Hepatocyte (in vitro differentiated cells): ENCODE data around the gene CD81. TPM values are rescaled to one million over a fixed set of nuclear protein-coding genes. Genes with fewer than 3 reads are reported as not detected.
A peak's percentile ranks its signal among the peaks of the same experiment; 100 is the strongest.

Experiments
- DNase-seq: peaks from one replicate; pipeline ENCODE4 v3.0.0-alpha.2; 2016; ENCODE audit warnings: low spot score
- H2AFZ ChIP-seq: fragments of 200-600 bp; sonication (generic); 2 replicates; pipeline ENCODE4 v1.6.0; 2016; ENCODE audit warnings: antibody characterized with exemption, mild to moderate bottlenecking
- H3K27ac ChIP-seq: fragments of 200-600 bp; sonication (generic); 2 replicates; pipeline ENCODE4 v1.5.1; 2016; ENCODE audit warnings: mild to moderate bottlenecking
- H3K27me3 ChIP-seq: fragments of 200-600 bp; sonication (generic); 2 replicates; pipeline ENCODE4 v1.6.1; 2016
- H3K36me3 ChIP-seq: fragments of 200-600 bp; sonication (generic); replicated peaks from 2 replicates; pipeline ENCODE4 v1.5.1; 2016; ENCODE audit warnings: low read depth; ENCODE audit not compliant: insufficient read depth
- H3K4me1 ChIP-seq: fragments of 200-600 bp; sonication (generic); 2 replicates; pipeline ENCODE4 v1.5.1; 2016; ENCODE audit warnings: mild to moderate bottlenecking, moderate library complexity; ENCODE audit not compliant: insufficient read depth
- H3K4me2 ChIP-seq: fragments of 200-600 bp; sonication (generic); 2 replicates; pipeline ENCODE4 v1.6.0; 2016
- H3K4me3 ChIP-seq: fragments of 200-600 bp; sonication (generic); 2 replicates; pipeline ENCODE4 v1.5.1; 2016; ENCODE audit warnings: mild to moderate bottlenecking
- H3K79me2 ChIP-seq: fragments of 200-600 bp; sonication (generic); 2 replicates; pipeline ENCODE4 v1.6.0; 2017; ENCODE audit warnings: mild to moderate bottlenecking
- H3K9me2 ChIP-seq: fragments of 200-600 bp; sonication (generic); replicated peaks from 2 replicates; pipeline ENCODE4 v1.6.0; 2017; ENCODE audit warnings: mild to moderate bottlenecking; ENCODE audit not compliant: insufficient read depth
- H3K9me3 ChIP-seq: fragments of 200-600 bp; sonication (generic); 2 replicates; pipeline ENCODE4 v1.5.1; 2016; ENCODE audit warnings: low read depth, mild to moderate bottlenecking
- H4K20me1 ChIP-seq: fragments of 200-600 bp; sonication (generic); 2 replicates; pipeline ENCODE4 v1.6.0; 2016; ENCODE audit warnings: mild to moderate bottlenecking; ENCODE audit not compliant: insufficient read depth, poor library complexity, severe bottlenecking
- EZH2 ChIP-seq: fragments of 200-600 bp; sonication (generic); IDR thresholded peaks from 2 replicates; pipeline ENCODE4 v1.6.1; 2016; ENCODE audit warnings: antibody characterized with exemption, mild to moderate bottlenecking, borderline replicate concordance
- EZH2phosphoT487 ChIP-seq: fragments of 200-600 bp; sonication (generic); IDR thresholded peaks from one replicate; pipeline ENCODE4 v1.6.1; 2018; ENCODE audit warnings: antibody characterized with exemption, mild to moderate bottlenecking, low read depth, moderate library complexity; ENCODE audit not compliant: unreplicated experiment, severe bottlenecking
- WGBS: methylation state at CpG from one replicate; pipeline ENCODE4 v1.1.6; 2016; ENCODE audit warnings: low lambda C conversion rate; ENCODE audit errors: missing lambda C conversion rate; 5-methylcytosine and 5-hydroxymethylcytosine counted together
- polyA plus RNA-seq: library from polyadenylated mRNA; unstranded; fragments of >200 nt; fragmentation: Nextera tagmentation; extraction: Ambion mirVana; gene quantifications from 2 replicates; pipeline ENCODE4 v1.2.1, GENCODE V29; 2016
- total RNA-seq: library from RNA; depleted of rRNA; stranded (reverse); fragments of >200 nt; gene quantifications from 2 replicates; pipeline ENCODE4 v1.2.3, GENCODE V29; 2014
- TF ChIP-seq, protein P1 (sequence below): fragments of 200-600 bp; sonication (generic); IDR thresholded peaks from 2 replicates; pipeline ENCODE4 v1.5.1; 2016; ENCODE audit warnings: antibody characterized with exemption, mild to moderate bottlenecking; ENCODE audit not compliant: poor library complexity

CD81 gene
- total and polyA plus RNA-seq, 2 experiments from 2014 or later: 233 to 472 TPM

DNA sequence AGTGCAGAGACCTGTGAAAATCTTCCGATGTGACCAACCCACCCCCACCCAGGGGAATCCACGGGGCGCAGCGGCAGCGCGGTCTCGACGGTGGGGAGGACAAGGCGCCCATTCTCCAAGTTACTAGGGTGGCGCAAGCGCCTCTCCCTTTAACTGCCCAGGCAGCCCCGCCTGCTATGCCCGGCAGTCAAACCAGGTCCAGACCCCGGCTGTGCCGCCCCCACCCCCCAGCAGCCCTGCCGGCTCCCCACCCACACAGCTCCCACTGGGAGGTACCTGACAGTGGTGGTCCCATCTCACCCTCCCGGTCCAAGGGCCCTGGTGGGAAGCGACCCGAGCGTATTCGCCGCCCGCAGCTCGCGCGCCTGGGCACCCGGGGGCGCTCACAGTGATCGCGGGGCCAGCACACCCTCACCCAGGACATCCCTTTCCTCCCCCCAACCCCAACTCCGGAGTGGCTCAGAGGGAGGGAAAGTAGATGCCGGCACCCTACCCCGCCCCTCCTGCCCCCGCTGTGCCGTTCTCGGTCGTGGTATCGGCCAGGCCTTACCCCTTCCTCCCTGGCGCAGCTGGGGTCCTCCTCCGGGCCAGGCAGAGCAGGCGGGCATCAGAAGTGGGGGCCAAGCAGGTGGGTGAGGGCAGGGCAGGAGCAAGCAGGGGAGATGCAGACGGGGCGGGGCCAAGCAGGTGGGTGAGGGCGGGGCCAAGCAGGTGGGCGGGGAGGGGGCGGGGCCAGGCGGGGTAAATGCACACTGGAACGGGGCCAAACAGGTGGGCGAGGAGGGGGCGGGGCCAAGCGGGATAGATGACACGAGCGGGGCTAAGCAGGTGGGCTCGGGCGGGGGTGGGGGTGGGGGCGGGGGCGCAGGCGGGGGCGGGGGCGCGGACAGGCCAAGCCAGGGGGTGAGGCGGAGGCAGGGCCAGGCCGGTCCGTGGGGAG, 67.0 kb downstream of the CD81 start, which contains the start of gene TRPM5:
TSS of gene TRPM5 (minus strand) at position 634 of the 940 bp plus-strand sequence. CDS start 21,478 bp downstream, outside the sequence.
- Histone ChIP-seq H3K27ac (no peak within 1 kb of the TSS), H3K79me2 (no peaks in the 10 kb centered on the region), H3K9me3 (no peaks in the 10 kb centered on the region), H3K4me1 (no peaks in the 10 kb centered on the region), H4K20me1 (no peaks in the 10 kb centered on the region), H3K27me3 (peaks cover 33% of the 10 kb centered on the region), H3K9me2 (no peaks in the 10 kb centered on the region), H3K4me2 (peak within 1 kb of the TSS; percentile 81), H3K36me3 (no peaks in the 10 kb centered on the region), H2AFZ (no peak within 1 kb of the TSS), H3K4me3 (no peak within 1 kb of the TSS)
- TF ChIP-seq EZH2phosphoT487 (no peak), EZH2 (no peak)
- TF ChIP-seq, protein P1, sequence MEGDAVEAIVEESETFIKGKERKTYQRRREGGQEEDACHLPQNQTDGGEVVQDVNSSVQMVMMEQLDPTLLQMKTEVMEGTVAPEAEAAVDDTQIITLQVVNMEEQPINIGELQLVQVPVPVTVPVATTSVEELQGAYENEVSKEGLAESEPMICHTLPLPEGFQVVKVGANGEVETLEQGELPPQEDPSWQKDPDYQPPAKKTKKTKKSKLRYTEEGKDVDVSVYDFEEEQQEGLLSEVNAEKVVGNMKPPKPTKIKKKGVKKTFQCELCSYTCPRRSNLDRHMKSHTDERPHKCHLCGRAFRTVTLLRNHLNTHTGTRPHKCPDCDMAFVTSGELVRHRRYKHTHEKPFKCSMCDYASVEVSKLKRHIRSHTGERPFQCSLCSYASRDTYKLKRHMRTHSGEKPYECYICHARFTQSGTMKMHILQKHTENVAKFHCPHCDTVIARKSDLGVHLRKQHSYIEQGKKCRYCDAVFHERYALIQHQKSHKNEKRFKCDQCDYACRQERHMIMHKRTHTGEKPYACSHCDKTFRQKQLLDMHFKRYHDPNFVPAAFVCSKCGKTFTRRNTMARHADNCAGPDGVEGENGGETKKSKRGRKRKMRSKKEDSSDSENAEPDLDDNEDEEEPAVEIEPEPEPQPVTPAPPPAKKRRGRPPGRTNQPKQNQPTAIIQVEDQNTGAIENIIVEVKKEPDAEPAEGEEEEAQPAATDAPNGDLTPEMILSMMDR: no peak
- 11% methylated on average over 19 of the region's 64 CpGs for WGBS
- peak; percentile 57 for DNase-seq

DNA sequence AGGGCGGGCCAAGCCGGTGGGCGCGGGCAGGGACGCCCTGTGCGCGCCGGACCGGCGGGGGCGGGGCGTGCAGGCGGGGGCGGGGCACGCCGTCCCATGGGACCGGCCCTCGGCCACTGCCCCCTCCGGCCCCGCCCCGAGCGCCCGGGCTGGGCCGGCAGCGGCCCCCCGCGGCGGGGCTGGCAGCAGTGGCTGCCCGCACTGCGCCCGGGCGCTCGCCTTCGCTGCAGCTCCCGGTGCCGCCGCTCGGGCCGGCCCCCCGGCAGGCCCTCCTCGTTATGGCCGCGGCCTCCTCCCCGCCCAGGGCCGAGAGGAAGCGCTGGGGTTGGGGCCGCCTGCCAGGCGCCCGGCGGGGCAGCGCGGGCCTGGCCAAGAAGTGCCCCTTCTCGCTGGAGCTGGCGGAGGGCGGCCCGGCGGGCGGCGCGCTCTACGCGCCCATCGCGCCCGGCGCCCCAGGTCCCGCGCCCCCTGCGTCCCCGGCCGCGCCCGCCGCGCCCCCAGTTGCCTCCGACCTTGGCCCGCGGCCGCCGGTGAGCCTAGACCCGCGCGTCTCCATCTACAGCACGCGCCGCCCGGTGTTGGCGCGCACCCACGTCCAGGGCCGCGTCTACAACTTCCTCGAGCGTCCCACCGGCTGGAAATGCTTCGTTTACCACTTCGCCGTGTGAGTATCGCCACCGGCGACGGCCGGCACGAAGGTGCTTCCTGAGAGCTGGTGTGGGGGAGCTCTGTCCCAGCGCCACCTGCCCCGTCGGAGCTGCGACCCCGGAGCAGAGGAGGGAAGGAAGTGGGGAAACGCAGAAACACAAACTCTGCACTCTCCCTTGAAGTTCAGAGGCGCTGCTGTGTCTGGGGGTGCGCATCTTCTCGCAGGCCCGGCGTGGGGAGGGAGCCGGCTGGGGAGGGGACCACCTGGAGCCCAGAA, 68.0 kb downstream of the CD81 start, which contains the start of gene KCNQ1:
TSS of gene KCNQ1 (plus strand) at position 188 of the 925 bp plus-strand sequence. CDS start at position 279, 91 bp downstream.
- peak; percentile 77 for DNase-seq
- no peak within 1 kb of the TSS for H3K27ac ChIP-seq

DNA sequence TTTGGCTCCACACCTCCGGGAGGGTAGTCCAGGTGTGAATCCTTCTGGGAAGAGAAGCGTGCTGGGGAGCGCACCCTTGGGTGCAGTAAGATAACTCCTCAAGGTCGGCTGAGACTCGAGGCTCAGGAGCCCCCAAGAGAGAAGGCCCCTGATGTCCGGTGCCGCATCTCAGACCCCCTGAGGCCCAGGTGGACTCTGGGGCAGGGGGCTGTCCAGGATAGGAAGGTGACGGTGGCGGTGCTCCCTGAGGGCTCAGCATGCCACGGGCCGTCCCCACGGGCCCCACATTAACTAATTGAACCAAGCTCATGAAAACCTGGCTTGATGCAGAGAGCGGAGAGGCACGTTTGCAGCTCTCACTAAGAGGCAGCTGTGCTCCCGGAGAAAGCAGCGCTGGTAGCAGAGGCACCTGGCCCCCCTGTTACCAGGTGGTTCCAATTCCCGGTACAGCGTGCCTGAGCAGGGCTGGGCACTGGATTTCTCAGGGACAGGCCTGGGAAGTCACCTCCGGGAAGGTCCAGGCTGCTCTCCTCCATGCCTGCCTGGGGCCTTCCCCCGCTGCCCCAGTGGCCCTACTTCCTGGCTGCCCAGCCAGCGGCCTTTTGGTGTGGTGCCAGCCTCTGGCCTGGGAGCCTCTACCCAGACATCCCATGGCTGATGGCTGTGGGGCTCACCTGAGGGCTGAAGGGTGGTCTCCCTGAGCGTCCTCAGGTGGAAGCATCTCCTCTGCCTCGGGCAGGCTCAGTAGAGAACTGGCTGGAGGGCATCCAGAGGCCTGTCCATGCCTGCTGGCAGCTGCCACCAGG, 68.8 kb downstream of the CD81 start:
- WGBS: 69% methylated on average over 23 of the region's 23 CpGs
- H3K27me3 ChIP-seq: peaks cover 33% of the 10 kb centered on the region
- TF ChIP-seq, protein P1: no peak
- TF ChIP-seq EZH2phosphoT487: no peak
- no peak for TF ChIP-seq EZH2
- no peak overlapping the region for H2AFZ ChIP-seq
- H3K4me3 ChIP-seq: no peak overlapping the region
- H3K9me3 ChIP-seq: no peaks in the 10 kb centered on the region
- H3K4me1 ChIP-seq: no peaks in the 10 kb centered on the region
- no peaks in the 10 kb centered on the region for H3K9me2 ChIP-seq
- DNase-seq: no peak
- H3K79me2 ChIP-seq: no peaks in the 10 kb centered on the region
- peak overlapping the region; percentile 81 for H3K4me2 ChIP-seq
- no peak overlapping the region for H3K27ac ChIP-seq
- H3K36me3 ChIP-seq: no peaks in the 10 kb centered on the region
- no peaks in the 10 kb centered on the region for H4K20me1 ChIP-seq

More for the DNA sequence above, 68.0 kb downstream of the CD81 start, which contains the start of gene KCNQ1:
- TF ChIP-seq, protein P1: no peak
- TF ChIP-seq EZH2phosphoT487: no peak
- TF ChIP-seq EZH2: no peak
- Histone ChIP-seq H3K36me3 (no peaks in the 10 kb centered on the region), H4K20me1 (no peaks in the 10 kb centered on the region), H3K9me2 (no peaks in the 10 kb centered on the region), H2AFZ (no peak within 1 kb of the TSS), H3K4me1 (no peaks in the 10 kb centered on the region), H3K4me2 (peak within 1 kb of the TSS; percentile 81), H3K9me3 (no peaks in the 10 kb centered on the region), H3K27me3 (peaks cover 33% of the 10 kb centered on the region), H3K79me2 (no peaks in the 10 kb centered on the region), H3K4me3 (no peak within 1 kb of the TSS)
- 9% methylated on average over 40 of the region's 116 CpGs for WGBS
